Panc1 (cell line): ENCODE measurements around the gene SMOC2. TPM values are rescaled to one million over a fixed set of nuclear protein-coding genes. Genes with fewer than 3 reads are reported as not detected.

Experiments
- ATAC-seq: fragments of 200-7000 bp; cut with Tn5 transposase; 2 replicates; pipeline ENCODE4 v1.9.1; 2020; ENCODE audit warnings: mild to moderate bottlenecking, moderate library complexity
- BruUV-seq: library from RNA; stranded (reverse); fragments of 400-500 nt; replicated peaks from 2 replicates; lab custom pipeline; 2021; lab: Mats Ljungman, UMichigan
- CTCF ChIA-PET: fragments of 300-600 bp; sonication (Branson Sonifier 250); formaldehyde crosslinking; loops from one replicate; lab custom pipeline; 2022; ENCODE audit warnings: antibody characterized with exemption; lab: Charles Lee
- POLR2A ChIA-PET: fragments of 300-600 bp; sonication (Branson Sonifier 250); formaldehyde crosslinking; loops from one replicate; lab custom pipeline; 2022; ENCODE audit warnings: antibody characterized with exemption; lab: Charles Lee
- DNase-seq: peaks from one replicate; pipeline ENCODE4 v3.0.0-alpha.2; 2010; ENCODE audit warnings: low read depth, low spot score
- H3K27ac ChIP-seq: 2 replicates; pipeline ENCODE4 v1.5.1; 2011; ENCODE audit warnings: mild to moderate bottlenecking, low read length, inconsistent platforms
- H3K27me3 ChIP-seq: fragments of 200-500 bp; sonication (Bioruptor generic); 2 replicates; pipeline ENCODE4 v1.6.0; 2014; ENCODE audit warnings: low read length, inconsistent platforms; ENCODE audit not compliant: control insufficient read depth, insufficient read depth
- H3K36me3 ChIP-seq: fragments of 200-500 bp; sonication (Bioruptor generic); 2 replicates; pipeline ENCODE4 v1.5.1; 2014; ENCODE audit warnings: inconsistent platforms, mild to moderate bottlenecking, low read length, moderate library complexity; ENCODE audit not compliant: control insufficient read depth, insufficient read depth
- H3K4me1 ChIP-seq: 2 replicates; pipeline ENCODE4 v1.5.1; 2011; ENCODE audit warnings: inconsistent platforms, mild to moderate bottlenecking, low read length, moderate library complexity; ENCODE audit not compliant: control insufficient read depth, insufficient read depth
- H3K4me3 ChIP-seq, 2 experiments: 2 replicates each; pipeline ENCODE4 v1.5.1; 2011 to 2012; ENCODE audit warnings: low read depth in 2 of 2, low read length in 2 of 2, mild to moderate bottlenecking in 2 of 2, inconsistent platforms in 1 of 2, moderate library complexity in 1 of 2
- H3K9me3 ChIP-seq: fragments of 200-500 bp; sonication (Bioruptor generic); 2 replicates; pipeline ENCODE4 v1.5.1; 2014; ENCODE audit warnings: low read depth, mild to moderate bottlenecking, inconsistent platforms, low read length, moderate library complexity; ENCODE audit not compliant: control insufficient read depth, insufficient read depth
- POLR2AphosphoS5 ChIP-seq: IDR thresholded peaks from 2 replicates; pipeline ENCODE4 v1.6.1; 2012; ENCODE audit warnings: mild to moderate bottlenecking, low read depth, low read length, moderate library complexity
- SIN3A ChIP-seq: IDR thresholded peaks from 2 replicates; pipeline ENCODE4 v1.6.1; 2012; ENCODE audit warnings: low read depth, mild to moderate bottlenecking, low read length, moderate library complexity, borderline replicate concordance; ENCODE audit not compliant: insufficient read depth
- TCF7L2 ChIP-seq: IDR thresholded peaks from 2 replicates; pipeline ENCODE4 v1.6.1; 2011; ENCODE audit warnings: mild to moderate bottlenecking, low read depth, low read length, inconsistent platforms
- in situ Hi-C: cut with HindIII; loops from 2 replicates; pipeline ENCODE4 v1.10.0; 2016; ENCODE audit warnings: low sequenced_read_pairs, low pct_unique_long_range_greater_than_20kb
- intact Hi-C: fragments of 100-400 bp; cut with micrococcal nuclease; formaldehyde crosslinking; loops from one replicate; pipeline ENCODE4 v1.10.0; 2022; ENCODE audit not compliant: unreplicated experiment
- total RNA-seq: library from RNA; stranded (reverse); gene quantifications from one replicate; pipeline ENCODE4 v1.2.1, GENCODE V29; 2021; ENCODE audit not compliant: unreplicated experiment
- TF ChIP-seq, protein P1 (sequence below): fragments of 450-650 bp; IDR thresholded peaks from 2 replicates; pipeline ENCODE4 v1.5.1; 2017; ENCODE audit warnings: mild to moderate bottlenecking
- TF ChIP-seq, protein P2 (sequence below), 2 experiments: IDR thresholded peaks; 2 replicates each; pipeline ENCODE4 v1.6.1; 2011 to 2012; ENCODE audit warnings: low read depth in 2 of 2, control low read depth in 1 of 2, low read length in 1 of 2, mild to moderate bottlenecking in 1 of 2, moderate library complexity in 1 of 2; ENCODE audit not compliant: insufficient read depth in 1 of 2

Gene SMOC2
- total RNA-seq, 1 experiment from 2014 or later: 0.13 TPM

DNA sequence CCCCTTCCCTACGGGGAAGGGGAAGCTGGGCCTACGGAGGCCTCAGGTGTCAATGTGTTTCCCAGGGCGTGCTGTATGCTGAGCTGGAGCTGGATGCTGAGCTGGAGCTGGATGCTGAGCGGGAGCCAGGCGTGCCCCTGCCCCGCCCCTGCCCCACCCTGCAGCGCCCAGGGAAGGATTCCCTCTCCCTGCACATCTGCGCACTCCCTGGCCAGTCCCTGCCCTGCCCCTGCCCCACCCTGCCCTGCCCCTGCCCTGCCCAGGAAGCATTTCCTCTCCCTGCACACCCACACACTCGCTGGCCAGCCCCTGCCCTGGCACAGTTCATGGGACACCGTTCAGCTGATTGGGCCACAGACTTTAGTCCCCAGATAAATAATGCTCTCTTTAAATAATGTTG, 196.8 kb downstream of the SMOC2 start:
- ChIA-PET POLR2A (no interaction called here), CTCF (no interaction called here)
- intact Hi-C loops: no loop called here
- TF ChIP-seq, protein P1, sequence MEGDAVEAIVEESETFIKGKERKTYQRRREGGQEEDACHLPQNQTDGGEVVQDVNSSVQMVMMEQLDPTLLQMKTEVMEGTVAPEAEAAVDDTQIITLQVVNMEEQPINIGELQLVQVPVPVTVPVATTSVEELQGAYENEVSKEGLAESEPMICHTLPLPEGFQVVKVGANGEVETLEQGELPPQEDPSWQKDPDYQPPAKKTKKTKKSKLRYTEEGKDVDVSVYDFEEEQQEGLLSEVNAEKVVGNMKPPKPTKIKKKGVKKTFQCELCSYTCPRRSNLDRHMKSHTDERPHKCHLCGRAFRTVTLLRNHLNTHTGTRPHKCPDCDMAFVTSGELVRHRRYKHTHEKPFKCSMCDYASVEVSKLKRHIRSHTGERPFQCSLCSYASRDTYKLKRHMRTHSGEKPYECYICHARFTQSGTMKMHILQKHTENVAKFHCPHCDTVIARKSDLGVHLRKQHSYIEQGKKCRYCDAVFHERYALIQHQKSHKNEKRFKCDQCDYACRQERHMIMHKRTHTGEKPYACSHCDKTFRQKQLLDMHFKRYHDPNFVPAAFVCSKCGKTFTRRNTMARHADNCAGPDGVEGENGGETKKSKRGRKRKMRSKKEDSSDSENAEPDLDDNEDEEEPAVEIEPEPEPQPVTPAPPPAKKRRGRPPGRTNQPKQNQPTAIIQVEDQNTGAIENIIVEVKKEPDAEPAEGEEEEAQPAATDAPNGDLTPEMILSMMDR: no peak
- TF ChIP-seq POLR2AphosphoS5: no peak
- TF ChIP-seq TCF7L2: no peak
- TF ChIP-seq SIN3A: no peak
- in situ Hi-C loops: no loop called here
- no peaks in the 10 kb centered on the region for H3K9me3 ChIP-seq
- no peaks in the 10 kb centered on the region for H3K36me3 ChIP-seq
- peaks cover 25% of the 10 kb centered on the region for H3K27me3 ChIP-seq
- no peaks in the 10 kb centered on the region for H3K4me1 ChIP-seq
- no peak for DNase-seq
- H3K4me3 ChIP-seq: no peak overlapping the region
- no TSS peak for BruUV-seq
- no peak overlapping the region for H3K27ac ChIP-seq
- ATAC-seq: no peak

DNA sequence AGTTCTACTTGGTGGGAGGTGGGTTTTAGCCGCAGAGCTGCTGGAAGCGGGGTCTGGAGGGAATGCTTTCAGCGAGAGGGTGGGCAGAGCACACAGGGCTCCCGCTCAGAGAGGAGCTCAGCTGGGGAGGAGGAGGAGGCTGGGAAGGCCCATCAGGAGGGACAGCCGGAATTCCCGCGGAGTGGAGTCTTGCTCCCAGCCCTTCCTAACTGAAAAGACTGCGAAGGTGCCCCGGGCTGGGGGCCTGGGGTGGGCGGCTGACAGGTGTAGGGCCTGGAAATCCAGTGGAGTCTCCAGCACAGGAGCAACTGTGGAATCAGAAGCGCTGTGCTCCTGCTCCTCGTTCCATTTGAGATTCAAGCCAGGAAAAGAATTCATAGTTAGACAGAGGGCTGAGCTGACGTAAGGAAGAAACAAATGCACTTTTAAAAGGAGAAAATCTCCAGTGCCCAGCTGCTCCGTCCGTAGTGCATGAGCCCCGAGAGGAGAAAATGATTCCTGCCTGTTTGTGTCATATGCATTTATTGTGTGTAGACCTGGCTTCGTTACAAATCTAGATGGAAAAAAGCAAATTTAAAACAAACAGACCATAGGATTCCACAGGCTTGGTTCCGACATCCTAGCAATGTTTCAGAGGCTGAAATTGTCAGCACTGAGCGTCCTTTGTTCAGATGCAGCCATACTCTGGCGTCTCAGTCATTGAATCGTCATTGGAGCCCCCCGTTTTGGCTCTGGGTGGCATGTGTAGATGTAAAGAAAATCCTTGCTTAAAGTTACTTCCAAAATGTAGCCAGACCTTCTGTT, 197.7 kb downstream of the SMOC2 start:
- Histone ChIP-seq H3K4me3 (no peak overlapping the region), H3K9me3 (no peaks in the 10 kb centered on the region), H3K27ac (no peak overlapping the region), H3K4me1 (no peaks in the 10 kb centered on the region), H3K36me3 (no peaks in the 10 kb centered on the region), H3K27me3 (peaks cover 18% of the 10 kb centered on the region)
- ATAC-seq: no peak
- no peak for TF ChIP-seq POLR2AphosphoS5
- TF ChIP-seq, protein P1: no peak
- TF ChIP-seq, protein P2, sequence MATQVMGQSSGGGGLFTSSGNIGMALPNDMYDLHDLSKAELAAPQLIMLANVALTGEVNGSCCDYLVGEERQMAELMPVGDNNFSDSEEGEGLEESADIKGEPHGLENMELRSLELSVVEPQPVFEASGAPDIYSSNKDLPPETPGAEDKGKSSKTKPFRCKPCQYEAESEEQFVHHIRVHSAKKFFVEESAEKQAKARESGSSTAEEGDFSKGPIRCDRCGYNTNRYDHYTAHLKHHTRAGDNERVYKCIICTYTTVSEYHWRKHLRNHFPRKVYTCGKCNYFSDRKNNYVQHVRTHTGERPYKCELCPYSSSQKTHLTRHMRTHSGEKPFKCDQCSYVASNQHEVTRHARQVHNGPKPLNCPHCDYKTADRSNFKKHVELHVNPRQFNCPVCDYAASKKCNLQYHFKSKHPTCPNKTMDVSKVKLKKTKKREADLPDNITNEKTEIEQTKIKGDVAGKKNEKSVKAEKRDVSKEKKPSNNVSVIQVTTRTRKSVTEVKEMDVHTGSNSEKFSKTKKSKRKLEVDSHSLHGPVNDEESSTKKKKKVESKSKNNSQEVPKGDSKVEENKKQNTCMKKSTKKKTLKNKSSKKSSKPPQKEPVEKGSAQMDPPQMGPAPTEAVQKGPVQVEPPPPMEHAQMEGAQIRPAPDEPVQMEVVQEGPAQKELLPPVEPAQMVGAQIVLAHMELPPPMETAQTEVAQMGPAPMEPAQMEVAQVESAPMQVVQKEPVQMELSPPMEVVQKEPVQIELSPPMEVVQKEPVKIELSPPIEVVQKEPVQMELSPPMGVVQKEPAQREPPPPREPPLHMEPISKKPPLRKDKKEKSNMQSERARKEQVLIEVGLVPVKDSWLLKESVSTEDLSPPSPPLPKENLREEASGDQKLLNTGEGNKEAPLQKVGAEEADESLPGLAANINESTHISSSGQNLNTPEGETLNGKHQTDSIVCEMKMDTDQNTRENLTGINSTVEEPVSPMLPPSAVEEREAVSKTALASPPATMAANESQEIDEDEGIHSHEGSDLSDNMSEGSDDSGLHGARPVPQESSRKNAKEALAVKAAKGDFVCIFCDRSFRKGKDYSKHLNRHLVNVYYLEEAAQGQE (IDR thresholded peaks at IDR 0.05; ENCODE audit: insufficient read depth in 1 of 2, low read depth in 2 of 2, low read length in 1 of 2): no peak
- no peak for TF ChIP-seq SIN3A
- no peak for TF ChIP-seq TCF7L2
- CTCF ChIA-PET: no interaction called here
- intact Hi-C loops: no loop called here
- no peak for DNase-seq
- in situ Hi-C loops: no loop called here
- BruUV-seq: no TSS peak
- POLR2A ChIA-PET: no interaction called here
